HepG2 (cell line): Measurements from ENCODE around the gene ITGB5. TPM values are rescaled to one million over a fixed set of nuclear protein-coding genes. Genes with fewer than 3 reads are reported as not detected.

Experiments
- ATAC-seq: fragments of 200-7000 bp; cut with Tn5 transposase; 3 replicates; pipeline ENCODE4 v1.9.1; 2020; ENCODE audit warnings: mild to moderate bottlenecking, moderate library complexity
- BruUV-seq: library from RNA; stranded (reverse); fragments of 400-500 nt; replicated peaks from 2 replicates; lab custom pipeline; 2021; lab: Mats Ljungman, UMichigan
- CTCF ChIA-PET: fragments of 300-600 bp; formaldehyde crosslinking; extraction: SDS; loops from one replicate; lab custom pipeline; 2021; ENCODE audit warnings: low total read pairs, inconsistent platforms, low intra/inter-chr PET ratio; lab: Yijun Ruan, JAX
- POLR2A ChIA-PET: fragments of 350-600 bp; sonication (Branson Sonifier 250); formaldehyde crosslinking; loops from one replicate; lab custom pipeline; 2020; ENCODE audit warnings: antibody characterized with exemption, inconsistent platforms; lab: Yijun Ruan, JAX
- DNase-seq: peaks from one replicate; pipeline ENCODE4 v3.0.0-alpha.2; 2015; ENCODE audit warnings: low spot score
- FAIRE-seq: peaks from 3 replicates; lab custom pipeline; 2011; peaks lifted over from hg19 to GRCh38; lab: Jason Lieb, UNC
- H2AFZ ChIP-seq: one replicate; pipeline ENCODE4 v1.6.1; 2011; ENCODE audit warnings: low read length, inconsistent platforms
- H3K27ac ChIP-seq: fragments of 300-600 bp; 3 replicates; pipeline ENCODE4 v1.8.0; 2011; ENCODE audit warnings: mixed run types, mild to moderate bottlenecking, mixed read lengths, low read length, inconsistent platforms; ENCODE audit not compliant: insufficient read depth; ENCODE audit errors: extremely low read length
- H3K27me3 ChIP-seq, 2 experiments: fragments of 200-600 bp in 1 of 2; 2 replicates in 1 of 2; 3 replicates in 1 of 2; pipeline versions ENCODE4 v1.6.0 to v1.8.0; 2011; ENCODE audit warnings: low read length in 2 of 2, mild to moderate bottlenecking in 2 of 2, moderate library complexity in 2 of 2, inconsistent platforms in 1 of 2; ENCODE audit not compliant: insufficient read depth in 2 of 2, control insufficient read depth in 1 of 2
- H3K36me3 ChIP-seq, 2 experiments: fragments of 200-600 bp in 1 of 2; replicated peaks in 1 of 2; 2 replicates in 1 of 2; 3 replicates in 1 of 2; pipeline versions ENCODE4 v1.5.1 to v1.8.0; 2011; ENCODE audit warnings: low read length in 2 of 2, inconsistent platforms in 1 of 2; ENCODE audit not compliant: insufficient read depth in 2 of 2, control insufficient read depth in 1 of 2
- H3K4me1 ChIP-seq: 2 replicates; pipeline ENCODE4 v1.5.1; 2012; ENCODE audit warnings: low read length, inconsistent platforms; ENCODE audit not compliant: insufficient read depth
- H3K4me2 ChIP-seq: 2 replicates; pipeline ENCODE4 v1.6.0; 2011; ENCODE audit warnings: low read depth, low read length, inconsistent platforms
- H3K4me3 ChIP-seq, 3 experiments: fragments of 200-600 bp in 1 of 3; sonication (generic), shearing (Covaris generic) in 1 of 3; replicated peaks in 1 of 3; 2 replicates each; pipeline ENCODE4 v1.5.1; 2011 to 2016; ENCODE audit warnings: low read length in 3 of 3, inconsistent platforms in 2 of 3, low read depth in 2 of 3, mild to moderate bottlenecking in 2 of 3, control low read depth in 1 of 3, mixed read lengths in 1 of 3; ENCODE audit not compliant: insufficient read depth in 1 of 3
- H3K79me2 ChIP-seq: one replicate; pipeline ENCODE4 v1.6.1; 2011; ENCODE audit warnings: low read length, inconsistent platforms; ENCODE audit not compliant: insufficient read depth
- H3K9ac ChIP-seq: 2 replicates; pipeline ENCODE4 v1.6.0; 2011; ENCODE audit warnings: mild to moderate bottlenecking, low read depth, low read length, inconsistent platforms; ENCODE audit not compliant: insufficient read depth
- H3K9me3 ChIP-seq: 2 replicates; pipeline ENCODE4 v1.5.1; 2012; ENCODE audit warnings: mild to moderate bottlenecking, low read length
- H4K20me1 ChIP-seq: 2 replicates; pipeline ENCODE4 v1.6.0; 2011; ENCODE audit warnings: inconsistent platforms, mild to moderate bottlenecking, low read length, moderate library complexity; ENCODE audit not compliant: insufficient read depth
- ARID2 ChIP-seq: sonication (generic); formaldehyde crosslinking; IDR thresholded peaks from 2 replicates; pipeline ENCODE4 v1.8.1; 2022; ENCODE audit warnings: mild to moderate bottlenecking, missing genetic modification reagents, borderline replicate concordance
- HMGA1 ChIP-seq: sonication (generic); formaldehyde crosslinking; conservative IDR thresholded peaks from 2 replicates; pipeline ENCODE4 v1.4.0; 2020; ENCODE audit warnings: missing genetic modification reagents
- KDM3A ChIP-seq: IDR thresholded peaks from 2 replicates; pipeline ENCODE4 v1.6.1; 2018; ENCODE audit warnings: low read depth, missing compliant biosample characterization
- MYNN ChIP-seq: sonication (generic); formaldehyde crosslinking; IDR thresholded peaks from 2 replicates; pipeline ENCODE4 v1.4.0; 2020; ENCODE audit warnings: mild to moderate bottlenecking, low read depth, missing genetic modification reagents
- PAWR ChIP-seq: sonication (generic); formaldehyde crosslinking; IDR thresholded peaks from 2 replicates; pipeline ENCODE4 v1.4.0; 2020; ENCODE audit warnings: missing genetic modification reagents, mild to moderate bottlenecking, borderline replicate concordance
- RBFOX2 ChIP-seq: fragments of 200-400 bp; formaldehyde crosslinking; IDR thresholded peaks from 2 replicates; pipeline ENCODE4 v1.6.1; 2017; ENCODE audit warnings: low read depth, mild to moderate bottlenecking, low read length
- RCOR2 ChIP-seq: IDR thresholded peaks from 2 replicates; pipeline ENCODE4 v1.6.1; 2016; ENCODE audit warnings: missing biosample characterization, missing genetic modification reagents
- SIN3B ChIP-seq: fragments of 150-350 bp; IDR thresholded peaks from 2 replicates; pipeline ENCODE4 v1.6.1; 2014; ENCODE audit warnings: low read length
- SP140L ChIP-seq: sonication (generic); formaldehyde crosslinking; IDR thresholded peaks from 2 replicates; pipeline ENCODE4 v1.4.0; 2020; ENCODE audit warnings: missing genetic modification reagents, borderline replicate concordance
- ZNF230 ChIP-seq: sonication (generic); formaldehyde crosslinking; IDR thresholded peaks from 2 replicates; pipeline ENCODE4 v1.4.0; 2020; ENCODE audit warnings: mild to moderate bottlenecking, missing genetic modification reagents
- ZNF296 ChIP-seq: sonication (generic); formaldehyde crosslinking; conservative IDR thresholded peaks from 2 replicates; pipeline ENCODE4 v1.5.0; 2020; ENCODE audit warnings: mild to moderate bottlenecking, missing genetic modification reagents
- WGBS: methylation state at CpG from one replicate; pipeline ENCODE4 v1.1.6; 2017; ENCODE audit warnings: low lambda C conversion rate; 5-methylcytosine and 5-hydroxymethylcytosine counted together
- in situ Hi-C: cut with HindIII; loops from 2 replicates; pipeline ENCODE4 v1.10.0; 2017; ENCODE audit warnings: low pct_unique_long_range_greater_than_20kb; ENCODE audit not compliant: extremely low pct_ligation_motif_present
- intact Hi-C: fragments of 100-400 bp; cut with micrococcal nuclease; formaldehyde crosslinking; loops from one replicate; pipeline ENCODE4 v1.10.0; 2022; ENCODE audit not compliant: unreplicated experiment
- polyA plus RNA-seq, 8 experiments: library from polyadenylated mRNA; depleted of rRNA in 3 of 8; stranded (reverse) in 7 of 8; unstranded in 1 of 8; fragments of >200 nt; fragmentation: Illumina TruSeq in 4 of 8; extraction: Trizol in 4 of 8; gene quantifications; 2 replicates each; pipeline versions ENCODE4 v1.2.1 to v1.2.3, GENCODE V29; 2011 to 2016; ENCODE audit warnings: low read depth in 4 of 8, missing spikeins in 1 of 8, mixed read lengths in 1 of 8; ENCODE audit not compliant: insufficient read depth in 1 of 8
- total RNA-seq, 5 experiments: library from RNA; depleted of rRNA; stranded (reverse); fragments of >200 nt; fragmentation: Illumina TruSeq; extraction: Trizol; gene quantifications; 2 replicates each; pipeline ENCODE4 v1.2.3, GENCODE V29; 2016; ENCODE audit warnings: low read depth in 1 of 5
- TF ChIP-seq, protein P1 (sequence below), 2 experiments: IDR thresholded peaks; 2 replicates each; pipeline ENCODE4 v1.6.1; 2011 to 2012; ENCODE audit warnings: low read length in 2 of 2, borderline replicate concordance in 1 of 2, low read depth in 1 of 2, mild to moderate bottlenecking in 1 of 2, moderate library complexity in 1 of 2
- TF ChIP-seq, protein P2 (sequence below): sonication (generic); formaldehyde crosslinking; IDR thresholded peaks from 2 replicates; pipeline ENCODE4 v1.9.0; 2022; ENCODE audit warnings: missing genetic modification reagents, mild to moderate bottlenecking, borderline replicate concordance
- TF ChIP-seq, protein P3 (sequence below): IDR thresholded peaks from 2 replicates; pipeline ENCODE4 v1.6.1; 2016; ENCODE audit warnings: missing genetic modification reagents, missing compliant biosample characterization

ITGB5 gene
- total and polyA plus RNA-seq, 2 of the 13 experiments (the other 11 are each of a cell fraction or from before 2014, with no cell fraction given) = 74.1 to 343 TPM

GRCh38 chr3:124847051-124847450, 40.1 kb downstream of the ITGB5 start:
- intact Hi-C loops (no loop called here), in situ Hi-C loops (no loop called here)
- BruUV-seq = no TSS peak
- Histone ChIP-seq H2AFZ (no peak overlapping the region), H4K20me1 (no peaks in the 10 kb centered on the region), H3K4me3 (no peak overlapping the region), H3K9ac (no peak overlapping the region), H3K4me2 (no peak overlapping the region), H3K9me3 (no peaks in the 10 kb centered on the region), H3K4me1 (no peaks in the 10 kb centered on the region), H3K27ac (no peak overlapping the region), H3K36me3 (peaks cover 31 to 59% of the 10 kb centered on the region in 2 experiments), H3K27me3 (no peaks in the 10 kb centered on the region), H3K79me2 (no peaks in the 10 kb centered on the region)
- ATAC-seq = no peak
- ChIA-PET CTCF (no interaction called here), POLR2A (no interaction called here)
- no peak for DNase-seq
- 88% methylated on average over 1 of the region's 1 CpG for WGBS
- TF ChIP-seq ZNF230 (CRISPR knock-in tag) = no peak
- TF ChIP-seq, protein P1, sequence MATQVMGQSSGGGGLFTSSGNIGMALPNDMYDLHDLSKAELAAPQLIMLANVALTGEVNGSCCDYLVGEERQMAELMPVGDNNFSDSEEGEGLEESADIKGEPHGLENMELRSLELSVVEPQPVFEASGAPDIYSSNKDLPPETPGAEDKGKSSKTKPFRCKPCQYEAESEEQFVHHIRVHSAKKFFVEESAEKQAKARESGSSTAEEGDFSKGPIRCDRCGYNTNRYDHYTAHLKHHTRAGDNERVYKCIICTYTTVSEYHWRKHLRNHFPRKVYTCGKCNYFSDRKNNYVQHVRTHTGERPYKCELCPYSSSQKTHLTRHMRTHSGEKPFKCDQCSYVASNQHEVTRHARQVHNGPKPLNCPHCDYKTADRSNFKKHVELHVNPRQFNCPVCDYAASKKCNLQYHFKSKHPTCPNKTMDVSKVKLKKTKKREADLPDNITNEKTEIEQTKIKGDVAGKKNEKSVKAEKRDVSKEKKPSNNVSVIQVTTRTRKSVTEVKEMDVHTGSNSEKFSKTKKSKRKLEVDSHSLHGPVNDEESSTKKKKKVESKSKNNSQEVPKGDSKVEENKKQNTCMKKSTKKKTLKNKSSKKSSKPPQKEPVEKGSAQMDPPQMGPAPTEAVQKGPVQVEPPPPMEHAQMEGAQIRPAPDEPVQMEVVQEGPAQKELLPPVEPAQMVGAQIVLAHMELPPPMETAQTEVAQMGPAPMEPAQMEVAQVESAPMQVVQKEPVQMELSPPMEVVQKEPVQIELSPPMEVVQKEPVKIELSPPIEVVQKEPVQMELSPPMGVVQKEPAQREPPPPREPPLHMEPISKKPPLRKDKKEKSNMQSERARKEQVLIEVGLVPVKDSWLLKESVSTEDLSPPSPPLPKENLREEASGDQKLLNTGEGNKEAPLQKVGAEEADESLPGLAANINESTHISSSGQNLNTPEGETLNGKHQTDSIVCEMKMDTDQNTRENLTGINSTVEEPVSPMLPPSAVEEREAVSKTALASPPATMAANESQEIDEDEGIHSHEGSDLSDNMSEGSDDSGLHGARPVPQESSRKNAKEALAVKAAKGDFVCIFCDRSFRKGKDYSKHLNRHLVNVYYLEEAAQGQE (IDR thresholded peaks at IDR 0.05; ENCODE audit: borderline replicate concordance in 1 of 2, low read depth in 1 of 2, low read length in 2 of 2) = no peak
- TF ChIP-seq RBFOX2 = no peak
- TF ChIP-seq ARID2 = no peak
- TF ChIP-seq, protein P2, sequence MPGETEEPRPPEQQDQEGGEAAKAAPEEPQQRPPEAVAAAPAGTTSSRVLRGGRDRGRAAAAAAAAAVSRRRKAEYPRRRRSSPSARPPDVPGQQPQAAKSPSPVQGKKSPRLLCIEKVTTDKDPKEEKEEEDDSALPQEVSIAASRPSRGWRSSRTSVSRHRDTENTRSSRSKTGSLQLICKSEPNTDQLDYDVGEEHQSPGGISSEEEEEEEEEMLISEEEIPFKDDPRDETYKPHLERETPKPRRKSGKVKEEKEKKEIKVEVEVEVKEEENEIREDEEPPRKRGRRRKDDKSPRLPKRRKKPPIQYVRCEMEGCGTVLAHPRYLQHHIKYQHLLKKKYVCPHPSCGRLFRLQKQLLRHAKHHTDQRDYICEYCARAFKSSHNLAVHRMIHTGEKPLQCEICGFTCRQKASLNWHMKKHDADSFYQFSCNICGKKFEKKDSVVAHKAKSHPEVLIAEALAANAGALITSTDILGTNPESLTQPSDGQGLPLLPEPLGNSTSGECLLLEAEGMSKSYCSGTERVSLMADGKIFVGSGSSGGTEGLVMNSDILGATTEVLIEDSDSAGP = no peak
- TF ChIP-seq SP140L (CRISPR knock-in tag) = no peak
- TF ChIP-seq, protein P3, sequence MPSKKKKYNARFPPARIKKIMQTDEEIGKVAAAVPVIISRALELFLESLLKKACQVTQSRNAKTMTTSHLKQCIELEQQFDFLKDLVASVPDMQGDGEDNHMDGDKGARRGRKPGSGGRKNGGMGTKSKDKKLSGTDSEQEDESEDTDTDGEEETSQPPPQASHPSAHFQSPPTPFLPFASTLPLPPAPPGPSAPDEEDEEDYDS (CRISPR knock-in tag) = no peak
- TF ChIP-seq KDM3A (CRISPR knock-in tag) = no peak
- TF ChIP-seq SIN3B = no peak
- TF ChIP-seq RCOR2 (CRISPR knock-in tag) = no peak
- TF ChIP-seq HMGA1 (CRISPR knock-in tag) = no peak
- TF ChIP-seq PAWR (CRISPR knock-in tag) = no peak
- no peak for TF ChIP-seq ZNF296 (CRISPR knock-in tag)
- TF ChIP-seq MYNN (CRISPR knock-in tag) = no peak
- no peak for FAIRE-seq
